ENCODE results near the gene HSPB7.
A peak's percentile ranks its signal among the peaks of the same experiment; 100 is the strongest.
"Not testable (repeated sequence)": the region's sequence is repeated elsewhere in the genome, so short reads cannot be mapped to it uniquely, and the experiment has no call there.

HSPB7 gene

DNA sequence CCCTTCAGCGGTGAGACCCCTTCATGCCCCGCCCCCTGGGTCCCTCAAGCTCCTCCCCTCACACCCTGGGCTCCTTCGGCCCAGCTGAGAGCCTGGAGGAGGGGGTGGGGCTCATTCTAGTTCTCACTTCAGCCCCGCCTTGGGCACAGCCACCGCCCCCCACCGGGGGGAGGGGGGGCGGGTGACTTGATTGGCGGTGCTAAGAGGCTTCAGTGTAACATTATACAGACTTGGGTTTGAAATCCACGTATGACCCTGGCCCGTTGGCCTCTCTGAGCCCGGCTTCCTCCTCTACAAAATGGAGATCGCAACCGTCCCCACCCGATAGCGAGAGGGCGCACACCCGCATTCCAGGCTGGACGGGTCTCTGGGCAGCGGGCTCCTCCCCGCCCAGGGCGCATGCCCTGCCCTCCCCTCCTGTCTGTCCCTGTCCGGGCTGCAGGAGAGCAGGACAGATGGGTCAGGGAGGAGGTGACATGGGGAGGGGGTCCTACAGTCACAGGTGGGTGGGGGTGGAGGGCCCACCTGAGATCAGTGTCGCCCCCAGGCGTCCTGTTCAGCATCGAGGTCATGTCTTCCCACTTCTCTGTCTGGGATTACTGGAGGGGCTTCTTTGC is 30.8 kb upstream of the HSPB7 start:
- peak; percentile 11 for DNase-seq

DNA sequence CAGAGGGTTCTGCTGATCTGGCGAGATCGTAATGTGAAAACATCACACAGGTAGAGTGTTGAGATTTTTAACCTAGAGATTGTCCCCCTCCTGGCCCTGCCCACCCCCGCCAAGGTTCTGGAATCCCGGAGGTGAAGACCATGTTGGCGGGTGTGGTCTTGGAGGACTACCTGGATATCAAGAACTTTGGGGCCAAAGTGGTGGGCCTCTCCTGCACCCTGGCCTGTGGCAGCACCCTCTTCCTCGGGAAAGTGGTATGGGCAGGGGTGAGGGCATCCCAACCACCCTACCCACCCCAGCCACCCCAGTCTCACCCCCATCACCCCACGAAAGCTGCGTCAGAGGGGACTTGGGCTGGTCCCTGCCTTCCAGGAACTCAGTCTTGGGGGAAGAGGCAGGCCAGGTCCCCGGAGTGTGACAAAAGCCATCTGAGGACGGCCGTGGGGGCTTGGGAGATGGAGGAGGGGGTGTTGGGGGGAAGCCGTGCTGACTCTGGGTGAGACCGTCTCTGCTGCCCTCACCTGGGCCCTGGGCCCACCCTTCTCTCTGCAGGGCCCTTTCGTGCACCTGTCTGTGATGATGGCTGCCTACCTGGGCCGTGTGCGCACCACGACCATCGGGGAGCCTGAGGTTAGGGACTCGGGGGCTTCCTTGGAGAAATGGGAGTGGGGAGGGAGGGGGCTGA is 30.1 kb upstream of the HSPB7 start:
- DNase-seq: no peak

DNA sequence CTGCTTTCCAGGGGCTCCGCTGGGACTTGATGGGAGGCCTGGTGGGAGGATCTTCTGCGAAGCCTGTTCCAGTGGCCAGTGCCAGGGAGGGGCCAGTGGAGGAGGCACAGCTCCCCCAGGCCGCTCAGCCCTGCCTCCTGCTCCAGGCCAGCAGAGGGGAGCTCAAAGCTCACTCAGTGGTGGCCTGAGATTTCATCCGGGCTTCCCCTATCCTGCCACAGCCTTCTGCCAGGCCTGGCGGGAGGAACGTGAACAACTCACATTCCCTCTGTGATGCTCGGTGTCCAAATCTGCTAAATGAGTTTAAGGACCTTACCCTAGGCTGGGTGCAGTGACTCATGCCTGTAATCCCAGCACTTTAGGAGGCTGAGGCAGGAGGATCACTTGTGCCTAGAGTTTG is 29.0 kb upstream of the HSPB7 start:
- no peak for DNase-seq

DNA sequence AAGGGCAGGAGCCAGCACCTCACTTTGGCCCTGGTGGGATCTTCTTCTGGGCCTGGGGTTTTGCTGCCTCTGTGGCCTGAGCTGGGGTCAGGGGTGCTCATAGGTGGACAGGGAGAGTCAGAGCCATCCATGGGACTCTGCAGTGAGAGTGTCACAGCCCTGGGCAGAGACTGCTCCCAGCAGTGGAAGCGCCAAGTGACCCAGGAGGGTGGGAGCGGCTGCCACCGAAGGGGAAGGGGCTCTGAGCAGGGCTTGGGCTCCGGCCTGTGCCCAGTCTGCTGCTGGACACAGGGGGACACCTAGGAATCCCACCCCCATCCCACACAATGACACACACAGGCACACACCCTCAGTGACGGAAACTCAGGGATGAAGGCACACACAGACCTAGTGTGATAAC is 26.1 kb upstream of the HSPB7 start:
- DNase-seq: no peak

DNA sequence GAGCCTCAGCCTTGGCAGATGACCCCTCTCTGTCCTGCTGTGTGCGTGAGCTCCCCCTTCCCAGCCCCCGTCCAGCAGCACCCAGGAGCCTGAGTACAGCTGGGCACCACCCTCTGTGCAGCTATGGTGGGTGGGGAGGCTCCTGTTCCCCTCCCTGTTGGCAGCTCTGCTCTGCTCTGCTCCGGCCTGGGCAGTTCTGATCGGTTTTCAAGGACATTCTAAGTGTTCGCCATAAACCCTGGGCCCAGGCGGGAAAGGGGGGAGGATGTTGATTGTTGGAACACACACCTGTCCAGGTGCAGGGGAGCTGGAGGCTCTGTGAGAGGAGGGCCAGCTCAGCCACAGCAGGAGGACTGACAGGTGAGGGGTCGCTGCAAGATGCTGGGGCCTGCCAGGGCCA is 25.7 kb upstream of the HSPB7 start, which contains the start of gene CLCNKB:
Gene CLCNKB, plus strand, starts transcription at position 262 of the 400 bp plus-strand sequence. CDS start 711 bp downstream, outside the sequence.
- DNase-seq: no peak

DNA sequence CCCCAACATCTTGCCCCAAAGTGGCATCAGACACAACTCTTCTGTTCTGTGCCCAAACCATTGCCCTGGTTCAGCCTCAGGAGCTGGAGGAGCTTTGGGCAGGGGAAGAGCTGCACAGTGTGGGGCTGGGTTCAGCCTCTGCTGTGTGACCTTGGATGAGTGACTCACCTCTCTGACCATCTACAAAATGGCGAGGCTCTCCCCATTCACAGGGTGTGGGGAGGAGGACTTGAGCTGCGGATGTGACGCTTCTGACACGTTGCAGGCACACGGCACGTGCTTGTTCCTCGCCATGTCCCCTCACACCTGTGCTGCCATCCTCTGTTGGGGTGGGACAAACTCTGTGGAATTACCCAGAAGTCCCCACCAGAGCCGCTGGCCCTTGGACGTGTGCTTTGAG is 24.8 kb upstream of the HSPB7 start:
- not testable (repeated sequence) for DNase-seq

DNA sequence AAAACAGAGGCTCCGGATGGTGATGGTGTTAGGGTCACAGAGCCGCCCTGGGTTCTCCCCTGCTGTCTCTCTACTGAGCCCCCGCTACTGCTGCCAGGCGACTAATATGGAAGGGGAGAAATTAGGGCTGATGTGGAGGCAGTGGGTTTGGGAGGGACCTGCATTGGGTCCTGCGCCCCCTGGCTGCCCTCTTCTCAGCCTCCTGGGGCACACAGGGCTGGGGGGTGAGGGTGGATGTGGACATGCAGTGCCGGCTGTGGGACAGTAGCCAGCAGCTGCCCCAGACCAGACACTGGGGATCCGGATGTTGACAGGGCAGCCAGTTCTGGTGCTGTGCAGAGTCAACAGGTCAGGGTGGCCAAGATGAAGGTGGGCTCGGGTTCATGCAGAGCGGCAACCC is 24.3 kb upstream of the HSPB7 start:
- DNase-seq: no peak

DNA sequence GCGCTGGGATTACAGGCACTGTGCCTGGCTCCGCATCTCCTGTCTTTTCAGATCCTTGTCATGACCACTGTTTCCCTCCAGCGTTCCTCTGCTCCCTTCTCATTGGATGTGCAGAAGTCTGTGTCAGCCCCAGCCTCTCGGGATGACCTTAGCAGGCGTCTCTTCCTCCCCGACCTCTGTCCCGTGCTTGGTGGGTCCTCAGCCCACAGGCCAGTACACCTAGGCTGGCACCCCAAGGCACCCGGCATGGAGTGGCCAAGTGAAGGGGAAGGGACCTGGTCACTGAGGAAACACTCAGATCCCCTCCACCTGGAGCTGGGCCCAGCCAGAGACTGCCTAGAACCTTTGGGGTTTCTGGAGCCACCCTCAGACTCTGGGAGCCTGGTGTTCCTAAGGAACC is 23.4 kb upstream of the HSPB7 start:
- no peak for DNase-seq

DNA sequence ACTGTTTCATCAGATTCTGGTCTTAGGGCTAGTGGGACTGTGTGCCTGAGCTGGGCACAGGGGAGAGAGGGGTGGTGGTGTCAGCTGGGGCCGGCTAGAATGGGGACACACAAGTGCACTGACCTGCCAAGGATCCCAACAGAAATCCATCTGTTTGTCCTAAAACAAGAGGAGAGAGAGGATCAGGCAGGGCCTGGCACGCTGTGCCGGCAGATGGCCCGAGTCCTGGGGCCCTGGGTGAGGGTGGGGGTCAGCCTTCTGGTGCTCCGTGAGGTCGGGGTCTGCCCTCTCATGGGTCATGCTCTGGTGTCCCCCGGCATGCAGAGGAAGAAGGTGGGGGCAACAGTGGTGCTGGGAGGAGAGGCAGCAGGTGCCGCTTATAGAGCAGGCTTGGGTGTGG is 22.0 kb upstream of the HSPB7 start:
- DNase-seq: not testable (repeated sequence)

DNA sequence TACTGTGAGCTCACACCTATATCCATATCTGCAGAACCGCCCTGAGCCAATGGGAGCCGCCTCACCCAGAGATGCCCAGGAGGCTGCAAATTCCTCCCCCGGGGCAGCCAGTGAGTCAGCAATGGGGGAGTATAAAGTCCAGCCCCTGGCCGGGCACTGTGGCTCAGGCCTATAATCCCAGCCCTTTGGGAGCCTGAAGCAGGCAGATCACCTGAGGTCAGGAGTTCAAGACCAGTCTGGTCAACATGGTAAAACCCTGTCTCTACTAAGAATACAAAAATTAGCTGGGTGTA is 20.7 kb upstream of the HSPB7 start:
- no peak for DNase-seq

DNA sequence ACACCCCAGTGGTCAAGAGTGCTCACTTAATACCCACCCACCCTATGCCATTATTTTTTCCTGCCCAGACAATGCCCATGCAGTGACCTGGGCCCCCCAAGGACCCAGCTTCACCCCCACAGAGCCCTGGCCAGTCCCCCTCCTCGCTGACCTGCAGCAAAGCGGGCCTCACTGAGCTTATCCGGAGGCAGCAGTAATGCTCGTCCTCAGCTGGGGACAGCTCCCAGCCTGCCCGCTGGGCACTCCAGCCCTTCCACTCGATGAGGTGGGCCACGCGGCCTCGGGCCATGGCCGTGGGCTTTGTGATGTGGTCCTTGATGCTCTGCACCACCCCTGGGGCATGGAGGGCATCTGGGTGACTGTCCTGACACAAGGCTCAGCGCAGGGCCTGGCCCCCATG is 18.6 kb upstream of the HSPB7 start:
- DNase-seq: not testable (repeated sequence)

DNA sequence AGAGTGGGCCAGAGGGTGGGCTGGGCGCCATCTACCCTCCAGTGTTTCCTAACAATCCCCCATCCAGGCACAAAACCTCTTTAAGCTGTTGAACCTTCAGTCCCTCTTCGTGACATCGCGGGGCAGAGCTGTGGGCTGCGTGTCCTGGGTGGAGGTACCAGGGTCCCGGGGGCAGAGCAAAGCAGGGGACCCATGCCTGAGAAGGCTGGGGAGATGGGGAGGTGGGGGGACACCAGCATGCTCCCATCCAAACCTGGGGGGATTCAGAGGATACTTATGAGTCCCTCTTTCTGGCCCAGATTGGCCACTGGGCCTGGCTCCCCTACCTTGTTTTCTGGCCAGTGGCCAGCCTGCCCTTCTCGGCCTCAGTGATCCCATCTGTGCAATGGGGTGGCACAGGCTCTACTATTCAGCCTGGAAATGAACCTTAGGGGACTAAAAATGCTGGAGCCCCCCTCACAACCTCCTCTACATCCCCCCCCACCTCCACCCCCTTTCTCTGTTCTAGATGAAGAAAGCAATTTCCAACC is 15.3 kb upstream of the HSPB7 start:
- not testable (repeated sequence) for DNase-seq

DNA sequence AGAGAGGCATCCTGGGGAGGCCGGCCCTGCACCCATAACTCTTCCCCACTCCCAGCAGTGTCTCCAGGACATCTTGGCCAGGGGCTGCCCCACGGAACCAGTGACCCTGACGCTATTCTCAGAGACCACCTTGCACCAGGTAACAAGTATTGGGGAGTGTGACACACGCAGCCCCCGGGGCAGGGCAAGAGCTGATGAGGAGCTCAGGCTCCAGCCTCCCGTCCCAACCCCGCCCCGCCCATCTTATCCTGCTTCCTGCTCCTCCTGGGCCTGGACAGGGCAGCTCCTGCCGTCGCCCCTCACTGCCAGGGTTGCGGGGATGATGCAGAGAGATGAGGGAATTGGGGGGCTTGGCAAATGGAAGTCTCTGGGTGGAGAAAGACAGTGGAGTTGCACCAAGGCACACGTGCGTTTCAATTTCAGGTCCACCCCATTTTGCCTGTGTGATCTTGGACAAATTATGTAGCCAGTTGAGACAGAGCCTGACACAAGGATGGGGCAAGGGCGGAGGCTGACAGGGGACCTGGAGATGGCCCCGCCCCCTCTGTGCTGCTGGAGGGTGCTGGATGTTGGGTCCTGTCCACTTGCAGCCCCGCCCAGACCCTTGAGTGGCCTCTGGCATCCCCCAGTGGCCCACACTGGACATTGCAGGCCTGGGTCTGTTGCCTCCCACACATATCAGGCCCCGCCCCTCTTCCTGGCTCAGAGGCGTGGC is 14.7 kb upstream of the HSPB7 start:
- DNase-seq: peak; percentile 64

DNA sequence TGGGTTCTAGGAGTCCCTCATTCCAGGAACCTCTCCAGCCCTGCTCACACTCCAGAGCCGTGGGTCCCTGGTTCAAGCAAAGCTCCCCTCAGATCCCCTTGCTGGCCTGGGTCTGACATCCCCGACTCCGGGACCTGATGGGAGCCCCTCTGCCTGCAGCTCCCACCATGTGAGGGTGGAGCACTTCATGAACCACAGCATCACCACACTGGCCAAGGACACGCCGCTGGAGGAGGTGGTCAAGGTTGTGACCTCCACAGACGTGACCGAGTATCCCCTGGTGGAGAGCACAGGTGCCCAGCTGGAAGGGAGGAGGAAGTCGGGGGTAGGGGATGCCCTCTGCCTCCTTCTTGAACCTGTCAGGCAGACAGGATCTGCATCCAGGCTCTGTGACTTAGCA is 13.7 kb upstream of the HSPB7 start:
- DNase-seq: no peak

DNA sequence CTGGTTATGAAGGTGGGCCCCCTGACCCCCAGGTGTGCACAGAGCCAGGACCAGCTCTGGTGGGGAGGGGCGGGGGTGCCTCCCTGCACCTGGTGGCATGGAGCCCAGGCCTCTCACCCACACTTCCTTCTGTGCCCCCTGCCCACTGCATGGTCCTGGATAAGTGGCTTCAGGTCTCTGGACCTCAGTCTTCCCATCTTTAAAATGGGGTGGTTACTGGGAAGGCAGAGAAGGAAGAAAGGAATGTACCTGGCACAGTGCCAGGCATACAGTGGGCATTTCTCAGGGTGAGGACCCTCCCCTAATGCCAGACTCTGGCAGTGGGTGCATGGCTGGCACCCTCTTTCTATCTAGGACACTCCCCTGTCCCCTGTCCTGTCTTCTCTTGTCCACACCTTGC is 11.4 kb upstream of the HSPB7 start:
- DNase-seq: no peak

DNA sequence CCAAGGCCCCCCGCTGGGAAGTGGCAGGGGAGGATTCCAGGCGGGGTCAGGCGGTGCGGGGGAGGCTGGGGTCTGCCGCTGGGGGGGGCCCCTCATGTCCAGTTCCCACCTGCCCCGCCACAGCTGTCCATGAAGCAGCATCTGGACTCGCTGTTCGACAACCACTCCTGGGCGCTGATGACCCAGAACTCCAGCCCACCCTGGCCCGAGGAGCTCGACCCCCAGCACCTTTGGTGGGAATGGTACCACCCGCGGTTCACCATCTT is 11.1 kb upstream of the HSPB7 start:
- DNase-seq: not testable (repeated sequence)

DNA sequence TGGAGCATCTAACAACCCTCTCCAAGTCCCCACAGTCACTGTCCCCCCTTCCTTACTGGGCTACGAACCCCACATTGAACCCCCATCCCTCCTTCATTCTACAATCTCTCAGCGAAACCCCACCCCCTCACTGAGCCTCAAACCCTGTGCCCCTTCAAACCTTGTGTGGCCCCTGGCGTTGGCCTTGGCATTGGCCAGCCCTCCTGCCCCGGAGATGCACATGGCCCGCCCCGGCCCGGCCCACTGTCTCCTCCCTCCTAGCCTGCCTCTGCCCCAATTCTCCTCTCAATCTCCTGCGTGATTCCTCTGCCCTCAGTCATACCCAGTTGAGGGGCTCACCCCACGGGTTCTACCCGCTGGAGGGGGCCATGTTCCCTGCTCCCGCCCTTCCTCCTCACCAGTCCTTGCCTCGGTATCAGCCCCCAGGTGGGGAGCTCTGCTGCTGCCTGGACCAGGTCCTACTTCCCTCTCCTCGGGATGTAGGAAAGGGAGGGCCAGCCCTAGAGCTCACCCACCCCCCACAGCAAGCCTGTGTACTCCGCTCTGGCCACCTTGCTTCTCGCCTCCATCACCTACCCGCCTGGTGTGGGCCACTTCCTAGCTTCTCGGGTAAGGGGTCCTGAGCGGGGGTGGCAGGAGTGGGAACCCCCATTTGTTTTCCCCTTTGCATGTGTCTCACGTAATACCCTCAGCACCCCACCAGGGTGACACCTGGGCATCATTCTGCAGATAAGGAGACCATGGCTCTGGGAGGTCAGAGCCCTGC is 10.6 kb upstream of the HSPB7 start:
- no peak for DNase-seq

DNA sequence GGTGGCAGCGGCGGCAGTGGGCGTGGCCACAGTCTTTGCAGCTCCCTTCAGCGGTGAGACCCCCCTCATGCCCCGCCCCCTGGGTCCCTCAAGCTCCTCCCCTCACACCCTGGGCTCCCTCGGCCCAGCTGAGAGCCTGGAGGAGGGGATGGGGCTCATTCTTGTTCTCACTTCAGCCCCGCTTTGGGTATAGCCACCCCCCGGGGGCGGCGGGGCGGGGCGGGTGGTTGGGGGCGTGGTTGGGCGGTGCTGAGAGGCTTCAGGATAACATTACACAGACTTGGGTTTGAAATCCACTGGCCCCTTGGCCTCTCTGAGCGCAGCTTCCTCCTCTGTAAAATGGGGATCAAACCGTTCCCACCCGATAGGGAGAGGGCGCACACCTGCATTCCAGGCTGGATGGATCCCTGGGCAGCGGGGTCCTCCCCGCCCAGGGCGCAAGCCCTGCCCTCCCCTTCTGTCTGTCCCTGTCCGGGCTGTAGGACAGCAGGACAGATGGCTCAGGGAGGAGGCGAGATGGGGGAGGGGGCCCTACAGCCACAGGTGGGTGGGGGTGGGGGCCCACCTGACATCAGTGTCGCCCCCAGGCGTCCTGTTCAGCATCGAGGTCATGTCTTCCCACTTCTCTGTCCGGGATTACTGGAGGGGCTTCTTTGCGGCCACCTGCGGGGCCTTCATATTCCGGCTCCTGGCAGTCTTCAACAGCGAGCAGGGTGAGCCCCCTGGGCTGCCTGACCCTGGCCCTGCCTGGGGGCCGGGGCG is 9.1 kb upstream of the HSPB7 start:
- peak; percentile 50 for DNase-seq

DNA sequence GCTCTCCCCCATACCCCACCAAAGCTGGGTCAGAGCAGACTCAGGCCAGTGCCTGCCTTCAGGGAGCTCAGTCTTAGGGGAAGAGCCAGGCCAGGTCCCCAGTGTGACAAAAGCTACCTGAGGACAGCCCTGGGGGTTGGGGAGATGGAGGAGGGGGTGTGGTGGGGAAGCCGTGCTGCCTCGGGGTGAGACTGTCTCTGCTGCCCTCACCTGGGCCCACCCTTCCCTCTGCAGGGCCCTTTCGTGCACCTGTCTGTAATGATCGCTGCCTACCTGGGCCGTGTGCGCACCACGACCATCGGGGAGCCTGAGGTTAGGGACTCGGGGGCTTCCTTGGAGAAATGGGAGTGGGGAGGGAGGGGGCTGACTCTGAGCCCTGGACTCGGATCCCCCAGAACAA is 8.5 kb upstream of the HSPB7 start:
- DNase-seq: not testable (repeated sequence)

DNA sequence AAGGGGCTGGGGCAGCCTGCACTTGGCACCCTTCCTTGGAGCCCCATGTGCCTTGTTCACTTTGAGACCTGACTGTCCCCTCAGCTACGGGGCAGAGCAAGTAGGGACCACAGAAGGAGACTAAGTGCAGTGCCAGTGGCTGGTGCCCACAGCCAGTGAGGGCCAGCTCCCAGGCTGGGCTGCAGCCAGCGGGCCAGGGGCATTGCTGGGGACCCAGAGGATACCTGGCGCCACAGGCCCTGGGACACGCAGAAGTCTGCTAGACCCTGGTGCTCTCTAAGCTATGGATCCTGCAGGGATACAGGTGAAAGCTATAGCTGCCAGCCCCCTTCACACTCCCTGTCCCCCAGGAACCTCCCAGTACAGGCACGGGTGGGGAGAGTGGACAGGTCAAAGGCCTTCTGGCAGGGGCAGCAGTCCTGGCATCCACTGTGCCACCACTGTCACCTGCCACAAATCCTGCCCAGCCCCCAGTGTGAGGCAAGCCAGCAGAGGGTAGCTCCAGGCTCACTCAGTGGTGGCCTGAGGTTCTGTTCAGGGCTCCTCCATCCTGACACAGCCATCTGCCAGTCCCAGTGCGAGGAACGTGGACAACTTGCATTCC is 5.3 kb upstream of the HSPB7 start:
- no peak for DNase-seq

DNA sequence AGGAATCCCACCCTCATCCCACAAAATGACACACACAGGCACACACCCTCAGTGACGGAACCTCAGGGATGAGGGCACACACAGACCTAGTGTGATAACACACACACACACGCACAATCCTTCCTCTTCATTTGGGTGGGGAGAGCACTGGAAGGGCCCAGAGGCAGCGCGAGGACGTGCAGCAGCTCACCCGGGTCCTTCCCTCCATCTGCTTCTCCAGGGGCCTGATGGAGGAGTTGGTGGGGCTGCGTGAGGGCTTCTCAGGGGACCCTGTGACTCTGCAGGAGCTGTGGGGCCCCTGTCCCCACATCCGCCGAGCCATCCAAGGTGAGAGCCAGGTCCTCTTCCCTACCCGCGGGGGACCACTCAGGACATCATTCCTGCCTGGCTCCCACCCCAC is 4.5 kb upstream of the HSPB7 start:
- no peak for DNase-seq

DNA sequence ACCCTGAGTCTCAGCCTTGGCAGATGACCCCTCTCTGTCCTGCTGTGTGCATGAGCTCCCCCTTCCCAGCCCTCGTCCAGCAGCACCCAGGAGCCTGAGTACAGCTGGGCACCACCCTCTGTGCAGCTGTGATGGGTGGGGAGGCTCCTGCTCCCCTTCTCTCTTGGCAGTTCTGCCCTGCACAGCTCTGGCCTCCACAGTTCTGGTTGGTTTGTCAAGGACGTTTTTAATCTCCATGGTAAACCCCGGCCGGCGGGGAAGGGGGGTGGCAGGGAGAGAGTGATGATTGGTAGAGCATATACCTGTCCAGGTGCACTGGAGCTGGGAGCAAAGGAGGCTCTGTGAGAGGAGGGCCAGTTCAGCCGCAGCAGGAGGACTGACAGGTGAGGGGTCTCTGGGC is 3.8 kb upstream of the HSPB7 start, which contains the start of gene CLCNKA:
Gene CLCNKA, plus strand, starts transcription at position 356 of the 400 bp plus-strand sequence. CDS start 584 bp downstream, outside the sequence.
- DNase-seq: no peak
